ENCODE results near the gene HP1BP3.

GRCh38 chr1:20705203-20705755 lies 81.8 kb downstream of the HP1BP3 start:
- TF ChIP-seq EGR1 (IDR thresholded peaks at IDR 0.05; ENCODE audit: low read depth in 2 of 2), result no peak
- TF ChIP-seq CTCF (IDR thresholded peaks at IDR 0.05; ENCODE audit: low read depth, low read length, missing input control), result no peak
- TF ChIP-seq FOXA1 (IDR thresholded peaks at IDR 0.05), result no peak
- TF ChIP-seq JUND (IDR thresholded peaks at IDR 0.05), result no peak
- TF ChIP-seq HNF4G (IDR thresholded peaks at IDR 0.05), result no peak
- TF ChIP-seq RAD21 (IDR thresholded peaks at IDR 0.05), result no peak
- no peak for TF ChIP-seq SP1 (IDR thresholded peaks at IDR 0.05)
- TF ChIP-seq ZBTB33 (IDR thresholded peaks at IDR 0.05), result no peak
- no peak for TF ChIP-seq RXRA (IDR thresholded peaks at IDR 0.05)
- TF ChIP-seq REST (IDR thresholded peaks at IDR 0.05), result no peak
- TF ChIP-seq YY1 (IDR thresholded peaks at IDR 0.05), result no peak
- no peak for TF ChIP-seq TAF1 (conservative IDR thresholded peaks at IDR 0.05)
